Retinal pigment epithelial cell (primary cell): ENCODE data around the gene LPO.

Source experiments
- DNase-seq: peaks from one replicate; pipeline ENCODE4 v3.0.0-alpha.2; 2010; ENCODE audit warnings: low read depth
- H3K4me3 ChIP-seq: 2 replicates; pipeline ENCODE4 v1.5.1; 2011; ENCODE audit warnings: mild to moderate bottlenecking, low read length, control low read depth, moderate library complexity
- TF ChIP-seq, protein P1 (sequence below): conservative IDR thresholded peaks from 2 replicates; pipeline ENCODE4 v1.5.1; 2011; ENCODE audit warnings: low read depth, low read length, control low read depth, inconsistent platforms

Gene LPO

DNA sequence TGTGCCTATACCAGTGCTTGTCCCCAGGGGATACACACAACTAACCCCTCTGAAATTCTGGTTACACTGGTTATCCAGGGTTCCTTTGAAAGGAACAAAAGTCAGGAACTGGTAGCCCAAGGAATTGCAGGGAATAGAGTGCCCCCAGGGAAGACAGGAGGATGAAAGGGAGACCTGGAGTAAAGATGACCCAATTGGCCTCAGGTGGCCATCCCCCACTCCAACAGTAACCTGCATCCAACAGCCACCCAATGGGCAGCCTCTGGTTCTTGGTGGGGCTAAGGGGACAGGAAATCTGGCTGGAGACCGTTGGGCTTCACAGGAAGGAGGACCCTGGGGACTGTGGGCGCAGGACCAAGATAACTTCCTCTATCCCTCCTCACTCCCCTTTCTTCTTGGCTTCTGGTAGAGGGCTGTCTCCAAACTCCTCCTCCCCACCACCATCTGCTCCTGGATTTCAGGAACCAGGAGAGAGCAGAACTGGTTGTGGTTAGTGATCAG, 43.2 kb downstream of the LPO start:
- TF ChIP-seq, protein P1, sequence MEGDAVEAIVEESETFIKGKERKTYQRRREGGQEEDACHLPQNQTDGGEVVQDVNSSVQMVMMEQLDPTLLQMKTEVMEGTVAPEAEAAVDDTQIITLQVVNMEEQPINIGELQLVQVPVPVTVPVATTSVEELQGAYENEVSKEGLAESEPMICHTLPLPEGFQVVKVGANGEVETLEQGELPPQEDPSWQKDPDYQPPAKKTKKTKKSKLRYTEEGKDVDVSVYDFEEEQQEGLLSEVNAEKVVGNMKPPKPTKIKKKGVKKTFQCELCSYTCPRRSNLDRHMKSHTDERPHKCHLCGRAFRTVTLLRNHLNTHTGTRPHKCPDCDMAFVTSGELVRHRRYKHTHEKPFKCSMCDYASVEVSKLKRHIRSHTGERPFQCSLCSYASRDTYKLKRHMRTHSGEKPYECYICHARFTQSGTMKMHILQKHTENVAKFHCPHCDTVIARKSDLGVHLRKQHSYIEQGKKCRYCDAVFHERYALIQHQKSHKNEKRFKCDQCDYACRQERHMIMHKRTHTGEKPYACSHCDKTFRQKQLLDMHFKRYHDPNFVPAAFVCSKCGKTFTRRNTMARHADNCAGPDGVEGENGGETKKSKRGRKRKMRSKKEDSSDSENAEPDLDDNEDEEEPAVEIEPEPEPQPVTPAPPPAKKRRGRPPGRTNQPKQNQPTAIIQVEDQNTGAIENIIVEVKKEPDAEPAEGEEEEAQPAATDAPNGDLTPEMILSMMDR: no peak
- DNase-seq: no peak
- H3K4me3 ChIP-seq: no peak overlapping the region

DNA sequence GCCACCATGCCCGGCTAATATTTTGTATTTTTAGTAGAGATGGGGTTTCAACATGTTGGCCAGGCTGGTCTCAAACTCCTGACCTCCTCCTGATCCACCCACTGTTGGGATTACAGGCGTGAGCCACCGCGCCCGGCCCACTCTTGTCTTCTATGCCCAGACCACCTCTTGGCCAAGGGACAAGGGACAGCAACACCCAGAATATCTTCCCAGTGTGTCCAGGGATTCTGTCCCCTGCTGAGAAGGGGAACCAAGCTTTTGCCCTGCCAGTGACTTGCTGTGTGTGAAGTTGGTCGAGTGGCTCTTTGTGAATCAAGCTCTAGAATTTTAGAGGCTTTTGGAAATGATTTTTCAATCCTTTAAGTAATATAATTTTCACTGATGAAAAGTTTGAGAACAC, 44.1 kb downstream of the LPO start:
- no peak for DNase-seq
- H3K4me3 ChIP-seq: no peak overlapping the region
- TF ChIP-seq, protein P1: no peak

DNA sequence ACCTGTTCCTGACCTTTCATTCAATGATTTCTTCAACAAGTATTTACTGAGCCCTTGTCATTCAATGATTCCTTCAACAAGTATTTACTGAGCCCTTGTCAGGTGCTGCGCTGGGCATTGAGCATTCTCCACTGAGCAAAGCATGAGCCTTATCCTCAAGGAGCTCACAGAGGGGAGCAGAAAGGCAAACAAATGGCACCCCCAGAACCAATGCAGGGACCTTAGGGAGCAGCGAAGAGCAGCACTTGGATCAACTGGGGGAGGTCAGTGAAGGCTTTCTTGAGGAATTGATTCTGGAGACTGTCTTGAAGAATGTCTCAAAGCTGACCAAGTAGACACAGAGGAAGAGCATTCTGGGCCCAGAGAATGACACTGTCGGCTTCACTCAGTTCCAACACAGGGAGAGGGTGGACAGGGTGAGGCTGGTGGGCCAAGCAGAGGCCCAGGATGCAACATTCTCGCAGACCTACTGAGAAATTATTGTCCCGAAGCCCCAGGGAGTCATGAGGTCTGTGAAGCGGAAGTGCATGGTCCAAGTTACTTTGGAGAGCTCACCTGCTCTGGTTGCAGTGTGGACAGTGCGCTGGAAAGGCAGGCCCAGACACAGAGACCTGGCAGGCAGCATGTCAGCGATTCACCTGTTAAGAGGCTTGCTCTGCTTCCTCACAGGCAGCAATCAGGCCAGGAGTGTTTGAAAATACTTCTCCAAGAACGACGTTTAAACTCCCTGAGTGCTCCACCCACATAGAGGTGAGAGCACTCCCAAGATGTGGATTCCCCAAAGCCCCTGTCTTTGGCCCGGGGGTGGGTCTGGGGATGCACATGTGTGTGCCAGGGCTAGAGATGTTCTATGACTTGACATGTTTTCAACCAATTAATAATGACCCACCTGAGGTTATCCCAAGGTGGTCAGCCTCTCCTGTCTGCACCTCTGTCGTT, 45.6 kb downstream of the LPO start:
- H3K4me3 ChIP-seq: no peak overlapping the region
- TF ChIP-seq, protein P1: no peak
- DNase-seq: no peak

DNA sequence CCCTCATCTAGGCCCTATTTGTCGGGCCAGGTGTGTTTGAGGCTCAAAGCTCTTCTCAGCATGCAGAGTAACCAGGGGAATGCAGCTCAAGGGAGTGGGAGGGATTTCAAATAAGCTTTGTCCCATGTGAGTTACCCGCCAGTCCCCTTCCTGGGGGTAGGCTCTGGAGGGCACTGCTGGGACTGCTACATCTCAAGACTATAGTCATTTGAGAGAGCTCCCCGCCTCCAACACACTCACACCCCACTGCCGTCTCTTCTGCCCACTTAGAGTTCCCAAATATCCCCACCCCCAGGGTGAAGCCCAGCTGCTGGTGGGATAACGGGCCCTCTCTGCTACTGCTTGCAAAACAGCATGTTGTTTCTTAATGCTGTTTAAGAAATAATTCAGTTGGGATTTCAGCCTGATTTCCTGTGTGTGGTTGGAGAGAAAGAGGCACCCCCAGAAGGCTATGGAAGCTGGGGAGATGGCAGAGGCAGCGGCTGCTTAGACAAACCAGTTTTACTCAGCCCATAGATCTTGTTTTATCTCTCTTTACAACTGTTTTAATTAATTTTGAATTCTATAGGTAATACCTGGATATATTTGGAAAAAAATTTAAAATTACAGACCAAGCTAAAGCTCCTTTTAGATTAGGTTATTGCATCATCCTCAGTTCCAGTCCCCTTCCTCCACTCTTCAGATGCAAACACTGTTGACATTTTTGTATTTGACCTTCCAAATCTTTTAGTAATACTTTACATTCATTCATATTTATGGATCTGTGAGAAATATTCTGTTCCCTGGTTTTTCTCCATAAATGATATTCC, 46.4 kb downstream of the LPO start:
- H3K4me3 ChIP-seq: no peak overlapping the region
- TF ChIP-seq, protein P1: no peak
- no peak for DNase-seq

DNA sequence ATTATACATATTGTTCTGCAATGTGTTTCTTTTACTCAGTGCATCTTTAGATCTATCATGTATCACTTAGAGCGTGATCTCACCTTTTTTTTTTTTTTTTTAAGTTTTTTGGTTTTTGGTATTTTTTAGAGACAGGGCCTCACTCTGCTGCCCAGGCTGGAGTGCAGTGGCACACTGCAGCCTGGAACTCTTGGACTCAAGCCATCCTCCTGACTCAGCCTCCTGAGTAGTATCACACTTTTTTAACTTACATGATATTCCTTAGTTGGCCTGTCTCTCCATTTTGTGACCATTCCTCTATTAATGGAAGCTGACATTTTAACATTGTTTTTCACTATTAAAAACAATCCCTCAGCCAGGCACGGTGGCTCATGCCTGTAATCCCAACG, 47.0 kb downstream of the LPO start:
- H3K4me3 ChIP-seq: no peak overlapping the region
- no peak for DNase-seq
- TF ChIP-seq, protein P1: no peak

DNA sequence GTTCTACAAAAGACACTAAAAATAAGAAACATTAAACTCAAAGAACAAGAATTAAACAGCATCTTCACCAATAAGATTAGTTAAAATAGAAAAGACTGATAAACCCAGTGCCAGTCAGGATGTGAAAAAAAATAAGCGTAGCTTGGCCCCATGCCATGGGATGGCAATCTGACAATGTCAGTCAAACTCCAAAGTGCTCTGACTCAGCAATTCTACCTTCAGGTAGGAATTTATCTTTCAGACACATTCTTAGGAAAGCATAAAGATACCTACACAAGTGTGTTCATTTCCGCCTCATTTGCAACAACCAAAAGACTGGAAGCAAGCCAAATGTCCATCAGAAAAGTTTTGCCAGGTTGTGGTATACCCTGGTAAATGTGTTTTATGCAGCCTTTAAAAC, 51.5 kb downstream of the LPO start:
- DNase-seq: no peak
- H3K4me3 ChIP-seq: no peak overlapping the region
- TF ChIP-seq, protein P1: no peak
